Measurements from ENCODE around the gene CRIM1.
A peak's percentile ranks its signal among the peaks of the same experiment; 100 is the strongest.

Gene CRIM1

DNA sequence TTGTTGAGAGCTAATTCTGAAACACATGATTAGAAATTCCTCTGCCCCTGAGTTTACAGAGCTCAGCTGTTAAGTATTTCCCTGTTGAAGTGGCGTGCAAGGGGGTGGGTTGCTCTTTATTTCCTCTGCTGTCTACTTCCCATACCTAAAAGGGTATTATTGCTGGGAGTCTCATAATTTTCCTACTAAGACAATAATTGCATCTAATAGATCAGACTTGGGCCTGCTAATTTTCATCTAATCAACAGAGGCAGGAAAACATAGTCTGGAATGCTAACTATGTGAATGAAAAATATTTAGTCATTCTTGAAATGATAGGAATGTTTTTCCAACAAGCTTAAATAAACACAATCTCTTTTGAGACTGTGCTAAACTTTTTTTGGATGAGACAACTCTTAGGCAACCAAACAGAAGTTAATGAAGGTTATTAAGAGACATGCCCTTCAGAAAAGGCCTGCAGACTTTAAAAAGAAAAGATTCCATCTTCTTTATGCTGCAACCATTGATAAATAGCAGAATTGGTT lies 131.0 kb downstream of the CRIM1 start:
- TF ChIP-seq TCF4 (CRISPR knock-in tag; IDR thresholded peaks at IDR 0.05; ENCODE audit: borderline replicate concordance) (peak; percentile 63; the same call in 1 of the 2 replicates), OSR1 (CRISPR knock-in tag; IDR thresholded peaks at IDR 0.05) (no peak), ARNTL (CRISPR knock-in tag; IDR thresholded peaks at IDR 0.05; ENCODE audit: borderline replicate concordance, low read depth) (no peak), TOX (CRISPR knock-in tag; IDR thresholded peaks at IDR 0.05; ENCODE audit: borderline replicate concordance) (no peak), BACH2 (CRISPR knock-in tag; IDR thresholded peaks at IDR 0.05; ENCODE audit: borderline replicate concordance) (no peak), ZNF565 (CRISPR knock-in tag; conservative IDR thresholded peaks at IDR 0.05; ENCODE audit: low read depth) (no peak), CSDC2 (CRISPR knock-in tag; IDR thresholded peaks at IDR 0.05) (peak; percentile 83), PPARA (CRISPR knock-in tag; IDR thresholded peaks at IDR 0.05; ENCODE audit: borderline replicate concordance) (no peak), ZFP30 (CRISPR knock-in tag; IDR thresholded peaks at IDR 0.05) (no peak), RARB (CRISPR knock-in tag; IDR thresholded peaks at IDR 0.05) (no peak), ZC3H10 (CRISPR knock-in tag; IDR thresholded peaks at IDR 0.05) (no peak), ZNF8 (CRISPR knock-in tag; IDR thresholded peaks at IDR 0.05) (no peak), ISL1 (CRISPR knock-in tag; IDR thresholded peaks at IDR 0.05) (peak; percentile 99), SNAI2 (CRISPR knock-in tag; IDR thresholded peaks at IDR 0.05) (peak; percentile 58; the same call in 1 of the 2 replicates), ZFP3 (CRISPR knock-in tag; IDR thresholded peaks at IDR 0.05) (peak; percentile 76), GLIS3 (CRISPR knock-in tag; IDR thresholded peaks at IDR 0.05) (peak; percentile 72), ZNF70 (CRISPR knock-in tag; IDR thresholded peaks at IDR 0.05) (no peak), ESRRG (CRISPR knock-in tag; IDR thresholded peaks at IDR 0.05) (peak; percentile 89)
- TF ChIP-seq, protein P1, sequence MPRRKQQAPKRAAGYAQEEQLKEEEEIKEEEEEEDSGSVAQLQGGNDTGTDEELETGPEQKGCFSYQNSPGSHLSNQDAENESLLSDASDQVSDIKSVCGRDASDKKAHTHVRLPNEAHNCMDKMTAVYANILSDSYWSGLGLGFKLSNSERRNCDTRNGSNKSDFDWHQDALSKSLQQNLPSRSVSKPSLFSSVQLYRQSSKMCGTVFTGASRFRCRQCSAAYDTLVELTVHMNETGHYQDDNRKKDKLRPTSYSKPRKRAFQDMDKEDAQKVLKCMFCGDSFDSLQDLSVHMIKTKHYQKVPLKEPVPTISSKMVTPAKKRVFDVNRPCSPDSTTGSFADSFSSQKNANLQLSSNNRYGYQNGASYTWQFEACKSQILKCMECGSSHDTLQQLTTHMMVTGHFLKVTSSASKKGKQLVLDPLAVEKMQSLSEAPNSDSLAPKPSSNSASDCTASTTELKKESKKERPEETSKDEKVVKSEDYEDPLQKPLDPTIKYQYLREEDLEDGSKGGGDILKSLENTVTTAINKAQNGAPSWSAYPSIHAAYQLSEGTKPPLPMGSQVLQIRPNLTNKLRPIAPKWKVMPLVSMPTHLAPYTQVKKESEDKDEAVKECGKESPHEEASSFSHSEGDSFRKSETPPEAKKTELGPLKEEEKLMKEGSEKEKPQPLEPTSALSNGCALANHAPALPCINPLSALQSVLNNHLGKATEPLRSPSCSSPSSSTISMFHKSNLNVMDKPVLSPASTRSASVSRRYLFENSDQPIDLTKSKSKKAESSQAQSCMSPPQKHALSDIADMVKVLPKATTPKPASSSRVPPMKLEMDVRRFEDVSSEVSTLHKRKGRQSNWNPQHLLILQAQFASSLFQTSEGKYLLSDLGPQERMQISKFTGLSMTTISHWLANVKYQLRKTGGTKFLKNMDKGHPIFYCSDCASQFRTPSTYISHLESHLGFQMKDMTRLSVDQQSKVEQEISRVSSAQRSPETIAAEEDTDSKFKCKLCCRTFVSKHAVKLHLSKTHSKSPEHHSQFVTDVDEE (CRISPR knock-in tag; IDR thresholded peaks at IDR 0.05): peak; percentile 59; the same call in 1 of the 2 replicates
- TF ChIP-seq, protein P2, sequence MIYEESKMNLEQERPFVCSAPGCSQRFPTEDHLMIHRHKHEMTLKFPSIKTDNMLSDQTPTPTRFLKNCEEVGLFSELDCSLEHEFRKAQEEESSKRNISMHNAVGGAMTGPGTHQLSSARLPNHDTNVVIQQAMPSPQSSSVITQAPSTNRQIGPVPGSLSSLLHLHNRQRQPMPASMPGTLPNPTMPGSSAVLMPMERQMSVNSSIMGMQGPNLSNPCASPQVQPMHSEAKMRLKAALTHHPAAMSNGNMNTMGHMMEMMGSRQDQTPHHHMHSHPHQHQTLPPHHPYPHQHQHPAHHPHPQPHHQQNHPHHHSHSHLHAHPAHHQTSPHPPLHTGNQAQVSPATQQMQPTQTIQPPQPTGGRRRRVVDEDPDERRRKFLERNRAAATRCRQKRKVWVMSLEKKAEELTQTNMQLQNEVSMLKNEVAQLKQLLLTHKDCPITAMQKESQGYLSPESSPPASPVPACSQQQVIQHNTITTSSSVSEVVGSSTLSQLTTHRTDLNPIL (CRISPR knock-in tag; IDR thresholded peaks at IDR 0.05; ENCODE audit: low read depth): peak; percentile 97
- TF ChIP-seq, protein P3, sequence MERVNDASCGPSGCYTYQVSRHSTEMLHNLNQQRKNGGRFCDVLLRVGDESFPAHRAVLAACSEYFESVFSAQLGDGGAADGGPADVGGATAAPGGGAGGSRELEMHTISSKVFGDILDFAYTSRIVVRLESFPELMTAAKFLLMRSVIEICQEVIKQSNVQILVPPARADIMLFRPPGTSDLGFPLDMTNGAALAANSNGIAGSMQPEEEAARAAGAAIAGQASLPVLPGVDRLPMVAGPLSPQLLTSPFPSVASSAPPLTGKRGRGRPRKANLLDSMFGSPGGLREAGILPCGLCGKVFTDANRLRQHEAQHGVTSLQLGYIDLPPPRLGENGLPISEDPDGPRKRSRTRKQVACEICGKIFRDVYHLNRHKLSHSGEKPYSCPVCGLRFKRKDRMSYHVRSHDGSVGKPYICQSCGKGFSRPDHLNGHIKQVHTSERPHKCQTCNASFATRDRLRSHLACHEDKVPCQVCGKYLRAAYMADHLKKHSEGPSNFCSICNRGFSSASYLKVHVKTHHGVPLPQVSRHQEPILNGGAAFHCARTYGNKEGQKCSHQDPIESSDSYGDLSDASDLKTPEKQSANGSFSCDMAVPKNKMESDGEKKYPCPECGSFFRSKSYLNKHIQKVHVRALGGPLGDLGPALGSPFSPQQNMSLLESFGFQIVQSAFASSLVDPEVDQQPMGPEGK (CRISPR knock-in tag; IDR thresholded peaks at IDR 0.05; ENCODE audit: borderline replicate concordance): peak; percentile 84; the same call in 1 of the 2 replicates
- TF ChIP-seq, protein P4, sequence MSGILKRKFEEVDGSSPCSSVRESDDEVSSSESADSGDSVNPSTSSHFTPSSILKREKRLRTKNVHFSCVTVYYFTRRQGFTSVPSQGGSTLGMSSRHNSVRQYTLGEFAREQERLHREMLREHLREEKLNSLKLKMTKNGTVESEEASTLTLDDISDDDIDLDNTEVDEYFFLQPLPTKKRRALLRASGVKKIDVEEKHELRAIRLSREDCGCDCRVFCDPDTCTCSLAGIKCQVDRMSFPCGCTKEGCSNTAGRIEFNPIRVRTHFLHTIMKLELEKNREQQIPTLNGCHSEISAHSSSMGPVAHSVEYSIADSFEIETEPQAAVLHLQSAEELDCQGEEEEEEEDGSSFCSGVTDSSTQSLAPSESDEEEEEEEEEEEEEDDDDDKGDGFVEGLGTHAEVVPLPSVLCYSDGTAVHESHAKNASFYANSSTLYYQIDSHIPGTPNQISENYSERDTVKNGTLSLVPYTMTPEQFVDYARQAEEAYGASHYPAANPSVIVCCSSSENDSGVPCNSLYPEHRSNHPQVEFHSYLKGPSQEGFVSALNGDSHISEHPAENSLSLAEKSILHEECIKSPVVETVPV (CRISPR knock-in tag; IDR thresholded peaks at IDR 0.05): peak; percentile 96
- TF ChIP-seq, protein P5, sequence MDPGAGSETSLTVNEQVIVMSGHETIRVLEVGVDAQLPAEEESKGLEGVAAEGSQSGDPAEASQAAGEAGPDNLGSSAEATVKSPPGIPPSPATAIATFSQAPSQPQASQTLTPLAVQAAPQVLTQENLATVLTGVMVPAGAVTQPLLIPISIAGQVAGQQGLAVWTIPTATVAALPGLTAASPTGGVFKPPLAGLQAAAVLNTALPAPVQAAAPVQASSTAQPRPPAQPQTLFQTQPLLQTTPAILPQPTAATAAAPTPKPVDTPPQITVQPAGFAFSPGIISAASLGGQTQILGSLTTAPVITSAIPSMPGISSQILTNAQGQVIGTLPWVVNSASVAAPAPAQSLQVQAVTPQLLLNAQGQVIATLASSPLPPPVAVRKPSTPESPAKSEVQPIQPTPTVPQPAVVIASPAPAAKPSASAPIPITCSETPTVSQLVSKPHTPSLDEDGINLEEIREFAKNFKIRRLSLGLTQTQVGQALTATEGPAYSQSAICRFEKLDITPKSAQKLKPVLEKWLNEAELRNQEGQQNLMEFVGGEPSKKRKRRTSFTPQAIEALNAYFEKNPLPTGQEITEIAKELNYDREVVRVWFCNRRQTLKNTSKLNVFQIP (CRISPR knock-in tag; IDR thresholded peaks at IDR 0.05; ENCODE audit: borderline replicate concordance, low read depth): peak; percentile 69; the same call in 1 of the 2 replicates
- ATAC-seq: peak; percentile 56

DNA sequence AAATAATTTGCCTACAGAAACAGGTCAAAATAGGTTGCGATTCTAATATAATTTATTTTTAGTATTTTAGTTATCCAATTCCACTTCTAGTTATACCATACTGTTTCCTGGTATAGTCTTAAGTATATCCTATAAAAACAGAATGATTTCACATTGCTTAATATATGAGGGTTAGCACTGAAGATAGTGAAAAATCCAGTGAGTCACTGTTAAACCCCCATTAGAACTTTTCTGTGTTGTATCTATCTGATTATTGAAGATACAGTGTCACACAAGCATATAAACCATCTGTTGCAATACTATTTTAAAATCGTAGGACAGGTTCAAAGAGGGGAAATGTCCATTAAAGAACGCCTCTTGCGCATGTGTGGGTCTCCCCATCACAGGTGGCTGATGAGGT lies 132.4 kb downstream of the CRIM1 start:
- TF ChIP-seq PPARA (CRISPR knock-in tag; IDR thresholded peaks at IDR 0.05; ENCODE audit: borderline replicate concordance) (no peak), GLIS3 (CRISPR knock-in tag; IDR thresholded peaks at IDR 0.05) (no peak), ISL1 (CRISPR knock-in tag; IDR thresholded peaks at IDR 0.05) (peak; percentile 39), CSDC2 (CRISPR knock-in tag; IDR thresholded peaks at IDR 0.05) (peak; percentile 81), SNAI2 (CRISPR knock-in tag; IDR thresholded peaks at IDR 0.05) (no peak), TCF4 (CRISPR knock-in tag; IDR thresholded peaks at IDR 0.05; ENCODE audit: borderline replicate concordance) (no peak)
- TF ChIP-seq, protein P4 (CRISPR knock-in tag; IDR thresholded peaks at IDR 0.05): no peak
- no peak for ATAC-seq
